Keratinocyte (primary cell): ENCODE results near the gene TAMALIN. TPM values are rescaled to one million over a fixed set of nuclear protein-coding genes. Genes with fewer than 3 reads are reported as not detected.

ENCODE experiments used
- DNase-seq: peaks from one replicate; pipeline ENCODE4 v3.0.0-alpha.2; 2011; ENCODE audit warnings: low read depth, missing footprints, low spot score
- FAIRE-seq: peaks from 2 replicates; lab custom pipeline; 2011; peaks lifted over from hg19 to GRCh38; lab: Jason Lieb, UNC
- H2AFZ ChIP-seq: 2 replicates; pipeline ENCODE4 v1.6.0; 2012; ENCODE audit warnings: low read length, control low read depth, inconsistent platforms; ENCODE audit not compliant: control insufficient read depth
- H3K27ac ChIP-seq: 2 replicates; pipeline ENCODE4 v1.5.1; 2011; ENCODE audit warnings: low read length; ENCODE audit not compliant: control insufficient read depth, insufficient read depth
- H3K27me3 ChIP-seq: 3 replicates; pipeline ENCODE4 v1.6.0; 2011; ENCODE audit warnings: low read length; ENCODE audit not compliant: control insufficient read depth, insufficient read depth; ENCODE audit errors: extremely low read depth
- H3K36me3 ChIP-seq, 2 experiments: 2 replicates in 1 of 2; 3 replicates in 1 of 2; pipeline ENCODE4 v1.5.1; 2011; ENCODE audit warnings: low read length in 2 of 2, mild to moderate bottlenecking in 1 of 2; ENCODE audit not compliant: control insufficient read depth in 2 of 2, insufficient read depth in 2 of 2; ENCODE audit errors: extremely low read depth in 1 of 2
- H3K4me1 ChIP-seq: 3 replicates; pipeline ENCODE4 v1.5.1; 2011; ENCODE audit warnings: low read length; ENCODE audit not compliant: control insufficient read depth, insufficient read depth; ENCODE audit errors: extremely low read depth
- H3K4me2 ChIP-seq: 3 replicates; pipeline ENCODE4 v1.6.0; 2011; ENCODE audit warnings: low read depth, low read length; ENCODE audit not compliant: control insufficient read depth, insufficient read depth; ENCODE audit errors: extremely low read depth
- H3K4me3 ChIP-seq, 3 experiments: fragments of 200-600 bp in 1 of 3; sonication (generic) in 1 of 3; 2 replicates in 2 of 3; 3 replicates in 1 of 3; pipeline ENCODE4 v1.5.1; 2011 to 2016; ENCODE audit warnings: low read length in 3 of 3, mild to moderate bottlenecking in 3 of 3, control low read depth in 2 of 3, inconsistent platforms in 1 of 3, low read depth in 1 of 3, mixed read lengths in 1 of 3, mixed run types in 1 of 3, moderate library complexity in 1 of 3; ENCODE audit not compliant: control insufficient read depth in 2 of 3, insufficient read depth in 2 of 3; ENCODE audit errors: extremely low read depth in 1 of 3
- H3K79me2 ChIP-seq: 2 replicates; pipeline ENCODE4 v1.6.0; 2012; ENCODE audit warnings: low read length; ENCODE audit not compliant: control insufficient read depth, insufficient read depth
- H3K9ac ChIP-seq: 3 replicates; pipeline ENCODE4 v1.6.0; 2011; ENCODE audit warnings: low read length; ENCODE audit not compliant: control insufficient read depth, insufficient read depth; ENCODE audit errors: extremely low read depth
- H3K9me1 ChIP-seq: 3 replicates; pipeline ENCODE4 v1.6.0; 2011; ENCODE audit warnings: low read length; ENCODE audit not compliant: control insufficient read depth, insufficient read depth; ENCODE audit errors: extremely low read depth
- H3K9me3 ChIP-seq: 2 replicates; pipeline ENCODE4 v1.5.1; 2012; ENCODE audit warnings: low read depth, low read length; ENCODE audit not compliant: control insufficient read depth
- H4K20me1 ChIP-seq: 3 replicates; pipeline ENCODE4 v1.6.0; 2011; ENCODE audit warnings: low read length; ENCODE audit not compliant: control insufficient read depth, insufficient read depth; ENCODE audit errors: extremely low read depth
- EZH2 ChIP-seq: IDR thresholded peaks from one replicate; pipeline ENCODE4 v1.6.1; 2012; ENCODE audit warnings: inconsistent platforms, mild to moderate bottlenecking, low read length, moderate library complexity
- dilution Hi-C: fragments of 300-500 bp; cut with MboI; formaldehyde crosslinking; loops from one replicate; pipeline ENCODE4 v1.7.0; 2020; ENCODE audit warnings: low sequenced_read_pairs; ENCODE audit not compliant: extremely low pct_ligation_motif_present
- polyA plus RNA-seq, 5 experiments: library from polyadenylated mRNA; depleted of rRNA in 3 of 5; stranded (reverse) in 3 of 5; stranded (forward) in 1 of 5; unstranded in 1 of 5; fragments of >200 nt; gene quantifications; 1 replicate in 1 of 5; 2 replicates in 3 of 5; 3 replicates in 1 of 5; pipeline versions ENCODE4 v1.2.1 to v1.2.3, GENCODE V29; 2011 to 2012; ENCODE audit warnings: missing spikeins in 2 of 5, low read depth in 1 of 5, low replicate concordance in 1 of 5
- TF ChIP-seq, protein P1 (sequence below), 3 experiments: IDR thresholded peaks in 1 of 3; conservative IDR thresholded peaks in 1 of 3; optimal IDR thresholded peaks in 1 of 3; 2 replicates in 2 of 3; 3 replicates in 1 of 3; pipeline versions ENCODE3 to v1.5.1; 2011; ENCODE audit warnings: low read length in 3 of 3, mild to moderate bottlenecking in 3 of 3, moderate library complexity in 2 of 3, control low read depth in 1 of 3, inconsistent platforms in 1 of 3; ENCODE audit not compliant: insufficient read depth in 2 of 3; ENCODE audit errors: extremely low read depth in 1 of 3

Gene TAMALIN
- polyA plus RNA-seq, 1 donor (not counting 4 experiments of a cell fraction or from before 2014, with no cell fraction given), result 0.54 TPM

- no peak overlapping the region for H3K4me3 ChIP-seq
- no peaks in the 10 kb centered on the region for H4K20me1 ChIP-seq
- no peaks in the 10 kb centered on the region for H3K4me1 ChIP-seq
- H3K27ac ChIP-seq, result no peak overlapping the region
- no peaks in the 10 kb centered on the region for H3K79me2 ChIP-seq
- no peak for FAIRE-seq
- DNase-seq, result no peak
- H3K9me1 ChIP-seq, result no peaks in the 10 kb centered on the region
- peaks cover 25 to 26% of the 10 kb centered on the region in 2 experiments for H3K36me3 ChIP-seq
- no peaks in the 10 kb centered on the region for H3K27me3 ChIP-seq
- no peak for TF ChIP-seq EZH2
- TF ChIP-seq, protein P1, sequence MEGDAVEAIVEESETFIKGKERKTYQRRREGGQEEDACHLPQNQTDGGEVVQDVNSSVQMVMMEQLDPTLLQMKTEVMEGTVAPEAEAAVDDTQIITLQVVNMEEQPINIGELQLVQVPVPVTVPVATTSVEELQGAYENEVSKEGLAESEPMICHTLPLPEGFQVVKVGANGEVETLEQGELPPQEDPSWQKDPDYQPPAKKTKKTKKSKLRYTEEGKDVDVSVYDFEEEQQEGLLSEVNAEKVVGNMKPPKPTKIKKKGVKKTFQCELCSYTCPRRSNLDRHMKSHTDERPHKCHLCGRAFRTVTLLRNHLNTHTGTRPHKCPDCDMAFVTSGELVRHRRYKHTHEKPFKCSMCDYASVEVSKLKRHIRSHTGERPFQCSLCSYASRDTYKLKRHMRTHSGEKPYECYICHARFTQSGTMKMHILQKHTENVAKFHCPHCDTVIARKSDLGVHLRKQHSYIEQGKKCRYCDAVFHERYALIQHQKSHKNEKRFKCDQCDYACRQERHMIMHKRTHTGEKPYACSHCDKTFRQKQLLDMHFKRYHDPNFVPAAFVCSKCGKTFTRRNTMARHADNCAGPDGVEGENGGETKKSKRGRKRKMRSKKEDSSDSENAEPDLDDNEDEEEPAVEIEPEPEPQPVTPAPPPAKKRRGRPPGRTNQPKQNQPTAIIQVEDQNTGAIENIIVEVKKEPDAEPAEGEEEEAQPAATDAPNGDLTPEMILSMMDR (optimal IDR thresholded peaks at IDR 0.05 in 1 of 3, IDR thresholded peaks at IDR 0.05 in 1 of 3, conservative IDR thresholded peaks at IDR 0.05 in 1 of 3; ENCODE audit: extremely low read depth in 1 of 3, insufficient read depth in 2 of 3, low read length in 3 of 3), result no peak
- no peak overlapping the region for H3K4me2 ChIP-seq
- H2AFZ ChIP-seq, result no peak overlapping the region
- H3K9ac ChIP-seq, result no peak overlapping the region
- dilution Hi-C loops, result no loop called here
- H3K9me3 ChIP-seq, result no peaks in the 10 kb centered on the region
These were observed 19.9 kb upstream of the TAMALIN start for GRCh38 chr12:51986834-51987233.

DNA sequence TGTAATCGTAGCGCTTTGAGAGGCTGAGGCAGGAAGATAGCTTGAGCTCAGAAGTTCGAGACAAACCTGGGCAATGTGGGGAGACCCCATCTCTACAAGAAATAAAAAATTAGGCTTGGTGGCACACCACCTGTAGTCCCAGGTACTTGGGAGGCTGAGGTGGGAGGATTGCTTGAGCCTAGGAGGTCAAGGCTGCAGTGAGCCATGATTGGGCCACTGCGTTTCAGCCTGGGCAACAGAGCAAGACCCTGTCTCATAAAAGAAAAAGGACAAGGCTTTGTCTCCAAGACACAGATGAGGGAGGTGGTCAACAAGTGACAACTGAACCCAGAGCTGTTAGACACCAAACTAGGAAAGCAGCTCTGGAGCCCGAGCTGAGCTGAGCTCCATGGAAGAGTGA is 14.5 kb upstream of the TAMALIN start:
- Histone ChIP-seq H3K79me2 (no peaks in the 10 kb centered on the region), H3K27ac (no peak overlapping the region), H3K36me3 (peaks cover 10 to 30% of the 10 kb centered on the region in 2 experiments), H3K27me3 (no peaks in the 10 kb centered on the region), H3K4me2 (no peak overlapping the region), H3K9ac (no peak overlapping the region), H3K4me3 (no peak overlapping the region), H3K9me3 (no peaks in the 10 kb centered on the region), H2AFZ (no peak overlapping the region), H3K4me1 (no peaks in the 10 kb centered on the region), H4K20me1 (no peaks in the 10 kb centered on the region), H3K9me1 (no peaks in the 10 kb centered on the region)
- dilution Hi-C loops, result no loop called here
- TF ChIP-seq, protein P1 (optimal IDR thresholded peaks at IDR 0.05 in 1 of 3, IDR thresholded peaks at IDR 0.05 in 1 of 3, conservative IDR thresholded peaks at IDR 0.05 in 1 of 3; ENCODE audit: extremely low read depth in 1 of 3, insufficient read depth in 2 of 3, low read length in 3 of 3), result no peak
- TF ChIP-seq EZH2, result no peak
- DNase-seq, result no peak
- no peak for FAIRE-seq
